Loucy (cell line): ENCODE measurements around the gene MLIP.
"Not testable (repeated sequence)": the region's sequence is repeated elsewhere in the genome, so short reads cannot be mapped to it uniquely, and the experiment has no call there.

ENCODE experiments used
- H2AFZ ChIP-seq: fragments of 200-600 bp; sonication (generic); 2 replicates; pipeline ENCODE4 v1.6.0; 2016; ENCODE audit warnings: antibody characterized with exemption, mild to moderate bottlenecking, low read length, moderate library complexity
- H3F3A ChIP-seq: fragments of 200-600 bp; 2 replicates; pipeline ENCODE4 v1.6.0; 2016; ENCODE audit warnings: antibody characterized with exemption, low read depth, mild to moderate bottlenecking
- H3K27me3 ChIP-seq: fragments of 200-600 bp; sonication (generic); 2 replicates; pipeline ENCODE4 v1.6.1; 2014; ENCODE audit warnings: low read length, mild to moderate bottlenecking; ENCODE audit not compliant: insufficient read depth, poor library complexity, severe bottlenecking
- H3K36me3 ChIP-seq: fragments of 200-600 bp; sonication (generic); 2 replicates; pipeline ENCODE4 v1.6.1; 2016; ENCODE audit warnings: low read length; ENCODE audit not compliant: insufficient read depth
- H3K4me1 ChIP-seq: fragments of 200-600 bp; sonication (generic); 2 replicates; pipeline ENCODE4 v1.5.1; 2014; ENCODE audit warnings: low read length, mild to moderate bottlenecking; ENCODE audit not compliant: insufficient read depth, poor library complexity, severe bottlenecking
- H3K4me2 ChIP-seq: fragments of 200-600 bp; sonication (generic); 2 replicates; pipeline ENCODE4 v1.6.0; 2014; ENCODE audit warnings: antibody characterized with exemption, low read length, low read depth, mild to moderate bottlenecking; ENCODE audit not compliant: poor library complexity, severe bottlenecking
- H3K4me3 ChIP-seq: fragments of 200-600 bp; sonication (generic); 2 replicates; pipeline ENCODE4 v1.5.1; 2014; ENCODE audit warnings: low read length, mild to moderate bottlenecking, mixed read lengths; ENCODE audit not compliant: poor library complexity, severe bottlenecking
- H3K79me2 ChIP-seq: fragments of 200-600 bp; sonication (generic); 2 replicates; pipeline ENCODE4 v1.6.1; 2014; ENCODE audit warnings: low read length; ENCODE audit not compliant: insufficient read depth
- H3K9ac ChIP-seq: fragments of 200-600 bp; sonication (generic); 2 replicates; pipeline ENCODE4 v1.6.0; 2014; ENCODE audit warnings: mild to moderate bottlenecking, low read depth, low read length, moderate library complexity; ENCODE audit not compliant: poor library complexity, severe bottlenecking
- H3K9me2 ChIP-seq: fragments of 200-600 bp; sonication (generic); replicated peaks from 2 replicates; pipeline ENCODE4 v1.6.1; 2016; ENCODE audit warnings: low read depth, low read length, mixed read lengths
- H3K9me3 ChIP-seq: fragments of 200-600 bp; sonication (generic); 2 replicates; pipeline ENCODE4 v1.6.1; 2014; ENCODE audit warnings: mild to moderate bottlenecking, antibody characterized with exemption, low read length, low read depth; ENCODE audit not compliant: insufficient read depth
- H4K20me1 ChIP-seq: fragments of 200-600 bp; sonication (generic); 2 replicates; pipeline ENCODE4 v1.6.0; 2014; ENCODE audit warnings: antibody characterized with exemption, low read length, mild to moderate bottlenecking; ENCODE audit not compliant: insufficient read depth, poor library complexity, severe bottlenecking
- EZH2phosphoT487 ChIP-seq: fragments of 200-600 bp; IDR thresholded peaks from 2 replicates; pipeline ENCODE4 v1.6.1; 2018; ENCODE audit warnings: antibody characterized with exemption, mild to moderate bottlenecking, moderate library complexity, borderline replicate concordance
- TF ChIP-seq, protein P1 (sequence below): fragments of 200-600 bp; sonication (generic); conservative IDR thresholded peaks from 2 replicates; pipeline ENCODE4 v1.5.1; 2014; ENCODE audit warnings: mild to moderate bottlenecking, antibody characterized with exemption, low read length

The MLIP gene

DNA sequence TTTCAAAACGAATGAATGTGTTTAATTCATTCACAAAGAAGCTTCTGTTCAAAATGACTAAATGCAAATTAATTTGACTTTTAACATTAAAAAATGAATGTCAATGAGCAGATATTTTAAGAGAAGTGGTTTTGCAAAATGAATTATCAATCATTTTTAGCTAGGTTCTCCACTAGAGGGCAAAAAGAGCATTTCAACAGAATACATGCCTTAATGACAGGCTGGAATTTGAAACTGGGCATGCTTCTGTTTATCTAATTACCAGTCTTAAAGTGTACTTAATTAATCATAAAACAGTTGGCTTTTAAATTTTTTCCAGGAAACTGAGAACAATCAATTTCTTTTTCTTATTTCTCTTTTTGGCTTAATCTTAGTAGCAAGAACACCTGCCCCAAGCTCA is 133.2 kb downstream of the MLIP start:
- no peak overlapping the region for H3K4me2 ChIP-seq
- H2AFZ ChIP-seq: peak overlapping the region; percentile 69; the same call in 1 of the 2 replicates
- no peak for TF ChIP-seq EZH2phosphoT487
- TF ChIP-seq, protein P1, sequence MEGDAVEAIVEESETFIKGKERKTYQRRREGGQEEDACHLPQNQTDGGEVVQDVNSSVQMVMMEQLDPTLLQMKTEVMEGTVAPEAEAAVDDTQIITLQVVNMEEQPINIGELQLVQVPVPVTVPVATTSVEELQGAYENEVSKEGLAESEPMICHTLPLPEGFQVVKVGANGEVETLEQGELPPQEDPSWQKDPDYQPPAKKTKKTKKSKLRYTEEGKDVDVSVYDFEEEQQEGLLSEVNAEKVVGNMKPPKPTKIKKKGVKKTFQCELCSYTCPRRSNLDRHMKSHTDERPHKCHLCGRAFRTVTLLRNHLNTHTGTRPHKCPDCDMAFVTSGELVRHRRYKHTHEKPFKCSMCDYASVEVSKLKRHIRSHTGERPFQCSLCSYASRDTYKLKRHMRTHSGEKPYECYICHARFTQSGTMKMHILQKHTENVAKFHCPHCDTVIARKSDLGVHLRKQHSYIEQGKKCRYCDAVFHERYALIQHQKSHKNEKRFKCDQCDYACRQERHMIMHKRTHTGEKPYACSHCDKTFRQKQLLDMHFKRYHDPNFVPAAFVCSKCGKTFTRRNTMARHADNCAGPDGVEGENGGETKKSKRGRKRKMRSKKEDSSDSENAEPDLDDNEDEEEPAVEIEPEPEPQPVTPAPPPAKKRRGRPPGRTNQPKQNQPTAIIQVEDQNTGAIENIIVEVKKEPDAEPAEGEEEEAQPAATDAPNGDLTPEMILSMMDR: peak; percentile 89
- no peaks in the 10 kb centered on the region for H3K9me2 ChIP-seq
- no peak overlapping the region for H3K4me3 ChIP-seq
- peaks cover 12% of the 10 kb centered on the region for H3K4me1 ChIP-seq
- no peaks in the 10 kb centered on the region for H3K9me3 ChIP-seq
- H4K20me1 ChIP-seq: no peaks in the 10 kb centered on the region
- H3F3A ChIP-seq: no peaks in the 10 kb centered on the region
- no peaks in the 10 kb centered on the region for H3K36me3 ChIP-seq
- no peak overlapping the region for H3K9ac ChIP-seq
- H3K79me2 ChIP-seq: no peaks in the 10 kb centered on the region
- H3K27me3 ChIP-seq: no peaks in the 10 kb centered on the region

DNA sequence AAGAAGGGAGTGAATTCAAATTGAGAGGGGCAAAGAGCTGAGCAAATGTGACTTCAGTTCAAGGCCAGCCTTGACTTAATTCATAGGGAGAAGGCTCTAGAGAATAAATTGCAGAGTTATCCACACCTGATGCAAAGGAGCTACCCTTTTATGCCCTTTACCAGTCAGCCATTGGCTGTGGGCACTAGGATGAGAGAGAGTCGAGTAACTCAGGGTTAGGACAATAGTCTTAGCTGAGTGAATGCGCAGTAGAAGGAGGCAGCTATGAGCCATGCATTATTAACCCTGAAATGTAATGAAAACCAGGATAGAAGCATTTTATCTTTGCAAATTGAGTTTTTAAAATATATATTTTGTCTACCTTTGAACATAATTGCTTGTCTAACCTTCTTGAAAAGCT is 134.0 kb downstream of the MLIP start:
- H2AFZ ChIP-seq: peak overlapping the region; percentile 69; the same call in 1 of the 2 replicates
- no peaks in the 10 kb centered on the region for H4K20me1 ChIP-seq
- H3K4me3 ChIP-seq: no peak overlapping the region
- no peak overlapping the region for H3K4me2 ChIP-seq
- H3K27me3 ChIP-seq: no peaks in the 10 kb centered on the region
- H3K4me1 ChIP-seq: peaks cover 12% of the 10 kb centered on the region
- no peaks in the 10 kb centered on the region for H3K36me3 ChIP-seq
- no peaks in the 10 kb centered on the region for H3K9me3 ChIP-seq
- no peaks in the 10 kb centered on the region for H3F3A ChIP-seq
- TF ChIP-seq EZH2phosphoT487: no peak
- no peak overlapping the region for H3K9ac ChIP-seq
- H3K9me2 ChIP-seq: no peaks in the 10 kb centered on the region
- H3K79me2 ChIP-seq: no peaks in the 10 kb centered on the region

DNA sequence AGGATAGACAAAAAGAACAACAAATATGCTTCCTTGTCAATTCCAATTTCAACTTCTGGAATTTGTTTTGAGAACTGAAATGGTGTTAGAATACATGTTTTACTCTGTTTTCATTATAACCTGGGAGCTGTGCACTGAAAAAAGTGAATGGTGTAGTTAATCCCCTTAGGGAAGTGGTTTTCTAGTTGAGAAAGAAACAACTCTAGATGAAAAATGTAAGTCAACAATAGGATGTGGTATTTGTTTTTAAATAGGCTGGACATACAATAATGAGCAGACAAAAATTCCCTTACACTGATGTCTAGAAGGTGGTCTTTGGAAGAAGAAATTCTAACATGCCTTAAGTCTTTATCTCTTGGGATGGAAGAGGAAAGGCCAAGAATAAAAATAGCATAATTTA is 137.1 kb downstream of the MLIP start:
- Histone ChIP-seq H3K4me3 (no peak overlapping the region), H3K27me3 (no peaks in the 10 kb centered on the region), H2AFZ (no peak overlapping the region), H3K9me2 (no peaks in the 10 kb centered on the region), H3K9me3 (no peaks in the 10 kb centered on the region), H3K79me2 (no peaks in the 10 kb centered on the region), H3K4me2 (no peak overlapping the region), H3F3A (peaks cover 9% of the 10 kb centered on the region; the same call in 1 of the 2 replicates), H3K9ac (no peak overlapping the region), H3K4me1 (peaks cover 21% of the 10 kb centered on the region), H3K36me3 (no peaks in the 10 kb centered on the region), H4K20me1 (no peaks in the 10 kb centered on the region)
- TF ChIP-seq, protein P1: no peak
- no peak for TF ChIP-seq EZH2phosphoT487

DNA sequence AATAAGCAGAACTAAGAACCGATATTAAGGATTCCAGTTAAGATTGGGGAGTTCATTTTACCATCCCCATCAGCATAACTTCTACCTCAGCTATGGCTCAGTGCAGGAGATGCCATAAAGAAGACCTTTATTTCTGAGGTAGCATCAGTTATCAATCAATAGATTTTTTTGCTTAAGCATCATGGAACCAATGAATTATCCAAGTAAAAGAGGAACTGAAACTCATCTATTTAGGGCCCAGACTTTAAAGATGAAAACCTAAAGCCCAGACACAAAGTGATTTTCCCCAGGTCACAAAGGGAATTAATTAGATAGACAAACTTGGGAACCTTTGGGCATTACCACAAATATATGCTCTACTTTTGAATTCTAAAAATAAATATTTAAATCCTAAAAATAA is 137.8 kb downstream of the MLIP start:
- no peak overlapping the region for H3K4me3 ChIP-seq
- H4K20me1 ChIP-seq: no peaks in the 10 kb centered on the region
- H3K79me2 ChIP-seq: no peaks in the 10 kb centered on the region
- H3F3A ChIP-seq: peaks cover 15% of the 10 kb centered on the region; the same call in 1 of the 2 replicates
- no peaks in the 10 kb centered on the region for H3K9me2 ChIP-seq
- no peaks in the 10 kb centered on the region for H3K9me3 ChIP-seq
- TF ChIP-seq EZH2phosphoT487: no peak
- TF ChIP-seq, protein P1: no peak
- no peaks in the 10 kb centered on the region for H3K27me3 ChIP-seq
- H3K4me1 ChIP-seq: peaks cover 28% of the 10 kb centered on the region
- H2AFZ ChIP-seq: no peak overlapping the region
- H3K36me3 ChIP-seq: no peaks in the 10 kb centered on the region
- no peak overlapping the region for H3K9ac ChIP-seq
- H3K4me2 ChIP-seq: no peak overlapping the region

DNA sequence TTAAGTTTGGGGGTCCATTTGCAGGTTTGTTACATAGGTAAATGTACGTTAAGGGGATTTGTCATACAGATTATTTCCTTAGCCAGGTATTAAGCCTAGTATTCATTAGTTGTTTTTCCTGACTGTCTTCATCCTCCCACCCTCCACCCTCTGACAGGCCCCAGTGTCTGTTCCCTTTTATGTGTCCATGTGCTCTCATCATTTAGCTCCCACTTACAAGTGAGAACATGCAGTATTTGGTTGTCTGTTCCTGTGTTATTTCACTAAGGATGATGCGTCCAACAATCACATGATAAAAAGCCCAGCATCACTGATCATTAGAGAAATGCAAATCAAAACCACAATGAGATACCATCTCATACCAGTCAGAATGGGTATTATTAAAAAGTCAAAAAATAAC is 138.6 kb downstream of the MLIP start:
- H3K4me3 ChIP-seq, H3K9me3 ChIP-seq, H3K27me3 ChIP-seq, H2AFZ ChIP-seq, H3K79me2 ChIP-seq, H3K9ac ChIP-seq, H3K36me3 ChIP-seq, H3K4me2 ChIP-seq, H4K20me1 ChIP-seq, H3K9me2 ChIP-seq: not testable (repeated sequence)
- peaks cover 33% of the 10 kb centered on the region for H3K4me1 ChIP-seq
- H3F3A ChIP-seq: peaks cover 15% of the 10 kb centered on the region; the same call in 1 of the 2 replicates
